Sigmoid colon (tissue), 4 donors: ENCODE measurements around the gene WBP1L.

Source experiments
- EP300 ChIP-seq, 4 donors: sonication (generic); formaldehyde crosslinking; IDR thresholded peaks; one replicate each; pipeline ENCODE4 v1.6.1; 2017; ENCODE audit warnings: antibody characterized with exemption in 4 of 4
- POLR2A ChIP-seq, 2 donors: fragments of 450-650 bp; IDR thresholded peaks; one replicate each; pipeline ENCODE4 v1.6.1; 2016; ENCODE audit warnings: antibody characterized with exemption in 2 of 2, mild to moderate bottlenecking in 2 of 2, moderate library complexity in 2 of 2
- POLR2AphosphoS5 ChIP-seq, 4 donors: sonication (generic); formaldehyde crosslinking; IDR thresholded peaks; one replicate each; pipeline ENCODE4 v1.6.1; 2017; ENCODE audit warnings: antibody characterized with exemption in 4 of 4
- TF ChIP-seq, protein P1 (sequence below), 4 experiments: fragments of 450-650 bp in 3 of 4; fragments of 200-600 bp in 1 of 4; IDR thresholded peaks; one replicate each; pipeline ENCODE4 v1.5.1; 2016 to 2019; ENCODE audit warnings: antibody characterized with exemption in 4 of 4, mild to moderate bottlenecking in 3 of 4, moderate library complexity in 2 of 4

GRCh38 chr10:102817175-102817574 is 73.4 kb downstream of the WBP1L start:
- TF ChIP-seq POLR2AphosphoS5 (IDR thresholded peaks at IDR 0.05) (no peak), POLR2A (IDR thresholded peaks at IDR 0.05) (no peak), EP300 (IDR thresholded peaks at IDR 0.05) (no peak)
- TF ChIP-seq, protein P1, sequence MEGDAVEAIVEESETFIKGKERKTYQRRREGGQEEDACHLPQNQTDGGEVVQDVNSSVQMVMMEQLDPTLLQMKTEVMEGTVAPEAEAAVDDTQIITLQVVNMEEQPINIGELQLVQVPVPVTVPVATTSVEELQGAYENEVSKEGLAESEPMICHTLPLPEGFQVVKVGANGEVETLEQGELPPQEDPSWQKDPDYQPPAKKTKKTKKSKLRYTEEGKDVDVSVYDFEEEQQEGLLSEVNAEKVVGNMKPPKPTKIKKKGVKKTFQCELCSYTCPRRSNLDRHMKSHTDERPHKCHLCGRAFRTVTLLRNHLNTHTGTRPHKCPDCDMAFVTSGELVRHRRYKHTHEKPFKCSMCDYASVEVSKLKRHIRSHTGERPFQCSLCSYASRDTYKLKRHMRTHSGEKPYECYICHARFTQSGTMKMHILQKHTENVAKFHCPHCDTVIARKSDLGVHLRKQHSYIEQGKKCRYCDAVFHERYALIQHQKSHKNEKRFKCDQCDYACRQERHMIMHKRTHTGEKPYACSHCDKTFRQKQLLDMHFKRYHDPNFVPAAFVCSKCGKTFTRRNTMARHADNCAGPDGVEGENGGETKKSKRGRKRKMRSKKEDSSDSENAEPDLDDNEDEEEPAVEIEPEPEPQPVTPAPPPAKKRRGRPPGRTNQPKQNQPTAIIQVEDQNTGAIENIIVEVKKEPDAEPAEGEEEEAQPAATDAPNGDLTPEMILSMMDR (IDR thresholded peaks at IDR 0.05), result no peak
